GM12801 (cell line): ENCODE data around the gene LETM1.

Experiments
- TF ChIP-seq, protein P1 (sequence below): IDR thresholded peaks from one replicate; pipeline ENCODE4 v1.5.1; 2011; ENCODE audit warnings: control low read depth; ENCODE audit not compliant: insufficient read length; ENCODE audit errors: extremely low read depth

The LETM1 gene

DNA sequence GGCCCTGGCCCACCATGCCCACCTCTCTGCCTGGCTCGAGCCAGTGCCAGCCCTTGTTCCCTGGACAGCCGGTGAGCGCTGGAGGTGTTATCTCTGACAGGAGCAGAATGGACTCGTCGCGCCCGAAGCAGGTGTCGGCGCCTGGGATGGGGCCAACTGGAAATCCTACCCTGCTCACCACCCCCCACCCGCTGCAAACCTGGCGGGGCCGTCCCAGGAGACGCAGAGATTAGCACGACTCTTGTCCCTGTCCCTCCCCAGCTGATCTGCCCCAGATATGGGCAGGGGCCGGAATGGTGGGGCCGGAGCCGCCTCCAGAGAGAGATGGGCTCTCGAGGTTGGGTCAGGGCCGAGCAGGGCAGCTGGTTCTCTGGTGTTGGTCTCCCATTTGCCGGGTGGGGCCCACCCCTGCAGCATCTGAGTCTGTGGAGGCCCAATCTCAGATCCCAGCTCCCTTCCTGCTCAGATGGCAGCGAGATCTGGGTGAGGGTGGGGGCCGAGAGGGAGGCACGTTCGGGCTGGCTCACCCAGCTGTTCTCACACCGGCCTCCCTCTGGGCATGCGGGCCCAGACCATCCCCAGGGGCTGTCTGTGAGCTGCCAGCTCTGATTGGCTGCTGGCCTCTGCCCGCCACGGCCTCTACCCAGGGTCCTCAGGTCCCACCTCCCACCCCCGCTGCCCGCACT lies 83.0 kb downstream of the LETM1 start:
- TF ChIP-seq, protein P1, sequence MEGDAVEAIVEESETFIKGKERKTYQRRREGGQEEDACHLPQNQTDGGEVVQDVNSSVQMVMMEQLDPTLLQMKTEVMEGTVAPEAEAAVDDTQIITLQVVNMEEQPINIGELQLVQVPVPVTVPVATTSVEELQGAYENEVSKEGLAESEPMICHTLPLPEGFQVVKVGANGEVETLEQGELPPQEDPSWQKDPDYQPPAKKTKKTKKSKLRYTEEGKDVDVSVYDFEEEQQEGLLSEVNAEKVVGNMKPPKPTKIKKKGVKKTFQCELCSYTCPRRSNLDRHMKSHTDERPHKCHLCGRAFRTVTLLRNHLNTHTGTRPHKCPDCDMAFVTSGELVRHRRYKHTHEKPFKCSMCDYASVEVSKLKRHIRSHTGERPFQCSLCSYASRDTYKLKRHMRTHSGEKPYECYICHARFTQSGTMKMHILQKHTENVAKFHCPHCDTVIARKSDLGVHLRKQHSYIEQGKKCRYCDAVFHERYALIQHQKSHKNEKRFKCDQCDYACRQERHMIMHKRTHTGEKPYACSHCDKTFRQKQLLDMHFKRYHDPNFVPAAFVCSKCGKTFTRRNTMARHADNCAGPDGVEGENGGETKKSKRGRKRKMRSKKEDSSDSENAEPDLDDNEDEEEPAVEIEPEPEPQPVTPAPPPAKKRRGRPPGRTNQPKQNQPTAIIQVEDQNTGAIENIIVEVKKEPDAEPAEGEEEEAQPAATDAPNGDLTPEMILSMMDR: no peak

GRCh38 chr4:1771555-1772305 lies 84.2 kb downstream of the LETM1 start:
- TF ChIP-seq, protein P1: no peak

DNA sequence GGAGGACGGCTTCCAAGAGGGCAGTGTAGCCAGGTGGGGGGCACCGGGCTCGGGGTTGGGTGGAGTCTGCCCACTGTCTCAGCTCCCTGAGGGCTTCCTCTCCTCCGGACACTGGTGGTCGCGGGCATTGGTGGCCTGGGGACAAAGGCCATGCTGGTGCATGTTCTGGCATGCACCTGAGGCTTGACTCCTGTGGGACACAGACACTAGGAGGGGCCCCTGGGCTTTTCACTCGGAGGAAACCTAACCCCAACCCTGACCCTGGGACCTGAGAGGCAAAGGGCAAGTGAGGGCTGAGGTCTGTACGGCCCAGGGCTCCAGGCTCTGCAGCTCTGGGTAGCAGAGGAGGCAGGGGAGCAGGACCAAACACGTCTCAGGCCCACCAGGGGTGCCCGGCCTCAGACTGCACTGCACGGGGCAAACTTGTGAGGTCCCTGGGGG lies 85.1 kb downstream of the LETM1 start:
- TF ChIP-seq, protein P1: no peak

DNA sequence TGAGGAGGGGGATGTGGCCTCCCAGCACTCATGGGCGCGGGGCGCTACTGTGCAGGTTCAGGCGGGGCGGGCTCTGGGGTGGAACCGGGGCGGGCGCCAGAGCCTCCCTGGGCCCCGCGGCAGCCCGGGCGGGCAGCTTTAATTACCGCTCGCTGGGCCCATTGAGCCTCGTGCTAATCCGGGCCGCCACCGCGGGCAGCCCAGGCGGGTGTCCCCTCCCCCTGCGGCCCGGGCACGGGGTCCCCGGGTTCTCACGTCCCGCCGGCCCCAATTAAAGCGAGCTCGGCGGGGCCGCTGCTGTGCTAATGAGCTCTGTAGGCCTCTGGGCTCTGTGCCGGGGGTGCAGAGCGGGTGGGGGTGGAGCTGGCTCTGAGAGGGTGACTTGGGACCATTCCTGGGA lies 85.7 kb downstream of the LETM1 start:
- TF ChIP-seq, protein P1: no peak

- TF ChIP-seq, protein P1: no peak
These were observed 86.3 kb downstream of the LETM1 start for GRCh38 chr4:1769692-1770091.

DNA sequence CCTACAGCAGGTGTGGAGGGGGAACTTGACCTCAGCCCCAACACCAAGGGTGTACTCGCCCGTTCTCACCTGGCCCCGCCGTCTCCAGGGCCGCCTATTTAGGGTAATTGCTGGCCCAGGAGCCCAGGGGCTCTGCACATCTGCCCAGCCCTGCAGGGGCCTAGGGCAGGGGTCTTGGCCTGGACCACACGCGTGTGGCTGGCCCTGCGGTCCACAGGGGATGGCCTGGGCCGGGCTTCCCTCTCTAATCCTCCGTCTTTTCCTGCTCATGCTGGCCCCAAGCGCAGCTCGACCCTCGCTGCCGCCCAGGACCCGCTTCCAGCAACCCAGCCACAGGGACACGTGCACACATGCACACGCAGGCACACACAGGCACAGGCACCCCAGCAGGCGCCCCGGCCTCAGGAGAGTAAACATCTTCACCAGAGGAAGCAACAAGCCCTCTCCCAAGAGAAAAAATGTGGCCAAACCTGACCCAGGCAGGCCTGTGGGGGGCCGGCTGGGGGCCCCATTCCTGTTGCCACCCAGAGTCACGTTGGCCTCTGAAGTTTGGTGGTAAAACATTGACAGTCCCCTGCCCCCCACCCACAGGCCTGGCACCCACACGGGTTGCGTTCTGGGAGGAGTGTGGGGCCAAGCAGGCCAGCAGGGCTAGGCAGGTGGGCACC lies 87.5 kb downstream of the LETM1 start:
- TF ChIP-seq, protein P1: no peak

- TF ChIP-seq, protein P1: no peak
These were observed 88.1 kb downstream of the LETM1 start for GRCh38 chr4:1767770-1768366.
